GM21423 (cell line): ENCODE data around the gene FFAR3.
"Not testable (repeated sequence)": the region's sequence is repeated elsewhere in the genome, so short reads cannot be mapped to it uniquely, and the experiment has no call there.

ENCODE experiments used
- ATAC-seq: cut with Tn5 transposase; IDR thresholded peaks from one replicate; pipeline ENCODE4 v1.9.1; 2021; ENCODE audit warnings: mild to moderate bottlenecking, moderate library complexity; ENCODE audit not compliant: unreplicated experiment

Gene FFAR3

GRCh38 chr19:35373492-35373891 lies 15.2 kb downstream of the FFAR3 start:
- ATAC-seq, result no peak

GRCh38 chr19:35374031-35374430 lies 15.8 kb downstream of the FFAR3 start:
- not testable (repeated sequence) for ATAC-seq

DNA sequence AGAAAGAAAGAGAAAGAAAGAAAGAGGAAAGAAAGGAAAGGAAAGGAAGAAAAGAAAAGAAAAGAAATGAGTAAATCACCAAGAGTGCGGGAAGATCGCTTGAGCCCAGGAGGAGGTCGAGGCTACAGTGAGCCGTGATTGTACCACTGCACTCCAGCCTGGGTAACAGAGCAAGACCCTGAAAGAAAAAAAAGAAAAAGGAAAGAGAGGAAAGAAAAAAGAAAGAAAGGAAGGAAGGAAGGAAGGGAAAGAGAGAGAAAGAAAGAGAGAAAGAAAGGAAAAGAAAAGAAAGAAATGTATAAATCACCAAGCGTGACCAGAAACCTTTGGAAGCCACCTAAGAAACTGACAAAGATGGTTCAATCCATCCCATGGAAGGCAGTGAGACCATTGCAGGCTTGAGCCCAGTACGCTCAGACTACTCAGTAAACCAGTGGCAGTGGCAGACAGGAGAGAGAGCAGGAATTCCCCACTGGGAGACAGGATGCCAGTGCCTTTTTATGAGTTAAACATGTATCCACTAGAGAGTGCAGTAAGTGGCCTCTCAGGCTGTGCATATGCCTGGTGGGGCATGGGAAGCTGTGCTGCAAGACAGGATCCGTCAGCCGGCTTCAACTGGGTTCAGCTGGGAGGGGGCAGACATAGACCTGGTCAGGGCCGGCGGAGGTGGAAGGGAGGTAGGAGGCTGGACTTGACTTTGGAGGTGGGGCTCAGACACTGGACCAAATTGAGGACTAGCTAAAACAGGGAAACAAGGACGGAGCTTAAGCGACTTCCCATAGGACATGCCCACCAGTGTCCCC lies 17.4 kb downstream of the FFAR3 start:
- no peak for ATAC-seq

GRCh38 chr19:35377656-35378055 lies 19.4 kb downstream of the FFAR3 start:
- no peak for ATAC-seq

DNA sequence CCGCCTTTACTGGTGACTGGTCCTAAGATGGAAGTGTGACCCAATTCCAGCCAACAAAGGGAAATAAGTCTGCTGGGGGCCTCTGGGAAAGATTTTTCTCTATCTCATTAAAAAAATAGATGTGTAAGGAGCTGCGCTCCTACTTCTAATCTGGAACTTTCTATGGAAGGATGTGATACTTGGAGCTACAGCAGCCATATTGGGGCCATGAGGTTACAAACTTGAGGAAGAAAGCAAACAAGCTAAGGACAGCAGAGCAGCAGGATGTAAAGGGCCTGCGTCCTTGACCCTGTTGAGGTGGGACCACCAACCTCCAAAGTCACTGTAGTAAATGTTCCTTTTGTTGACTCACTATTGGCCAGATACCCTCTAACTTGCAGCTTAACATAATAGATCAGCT lies 20.1 kb downstream of the FFAR3 start:
- ATAC-seq, result no peak

DNA sequence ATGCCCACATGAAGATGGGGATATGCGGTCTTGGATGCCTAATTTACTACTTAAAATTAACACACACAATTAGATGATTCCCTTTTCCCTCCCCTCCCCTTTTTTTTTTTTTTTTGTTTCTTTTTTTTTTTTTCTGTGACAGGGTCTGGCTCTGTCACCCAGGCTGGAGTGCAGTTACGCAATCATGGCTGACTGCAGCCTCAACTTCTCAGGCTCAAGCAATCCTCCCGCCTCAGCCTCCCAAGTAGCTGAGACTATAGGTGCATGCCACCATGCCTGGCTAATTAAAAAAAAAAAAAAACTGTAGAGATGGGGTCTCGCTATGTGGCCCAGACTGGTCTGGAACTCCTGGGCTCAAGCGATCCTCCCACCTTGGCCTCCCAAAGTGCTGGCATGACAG lies 21.3 kb downstream of the FFAR3 start:
- not testable (repeated sequence) for ATAC-seq

- ATAC-seq, result no peak
Measured at GRCh38 chr19:35379992-35380391, 21.7 kb downstream of the FFAR3 start.

- ATAC-seq, result no peak
Measured at GRCh38 chr19:35380450-35381124, 22.3 kb downstream of the FFAR3 start.

GRCh38 chr19:35381318-35381717 lies 23.1 kb downstream of the FFAR3 start:
- no peak for ATAC-seq

DNA sequence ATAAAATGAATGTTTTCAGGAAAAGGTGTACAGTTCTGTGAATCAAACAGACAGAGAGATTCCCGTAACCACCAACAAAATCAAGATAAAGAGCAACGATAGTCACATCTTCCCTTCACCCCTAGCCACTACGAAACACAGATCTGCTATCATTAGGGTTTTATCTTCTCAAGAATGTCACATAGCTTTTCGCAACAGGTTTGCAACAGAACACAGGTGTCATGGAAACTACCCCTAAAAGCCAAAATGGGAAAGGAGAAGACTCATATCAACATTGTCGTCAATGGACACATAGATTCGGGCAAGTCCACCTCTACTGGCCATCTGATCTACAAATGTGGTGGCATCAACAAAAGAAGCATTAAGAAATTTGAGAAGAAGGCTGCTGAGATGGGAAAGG lies 23.7 kb downstream of the FFAR3 start:
- ATAC-seq, result no peak

GRCh38 chr19:35383536-35383935 lies 25.3 kb downstream of the FFAR3 start:
- ATAC-seq, result no peak

DNA sequence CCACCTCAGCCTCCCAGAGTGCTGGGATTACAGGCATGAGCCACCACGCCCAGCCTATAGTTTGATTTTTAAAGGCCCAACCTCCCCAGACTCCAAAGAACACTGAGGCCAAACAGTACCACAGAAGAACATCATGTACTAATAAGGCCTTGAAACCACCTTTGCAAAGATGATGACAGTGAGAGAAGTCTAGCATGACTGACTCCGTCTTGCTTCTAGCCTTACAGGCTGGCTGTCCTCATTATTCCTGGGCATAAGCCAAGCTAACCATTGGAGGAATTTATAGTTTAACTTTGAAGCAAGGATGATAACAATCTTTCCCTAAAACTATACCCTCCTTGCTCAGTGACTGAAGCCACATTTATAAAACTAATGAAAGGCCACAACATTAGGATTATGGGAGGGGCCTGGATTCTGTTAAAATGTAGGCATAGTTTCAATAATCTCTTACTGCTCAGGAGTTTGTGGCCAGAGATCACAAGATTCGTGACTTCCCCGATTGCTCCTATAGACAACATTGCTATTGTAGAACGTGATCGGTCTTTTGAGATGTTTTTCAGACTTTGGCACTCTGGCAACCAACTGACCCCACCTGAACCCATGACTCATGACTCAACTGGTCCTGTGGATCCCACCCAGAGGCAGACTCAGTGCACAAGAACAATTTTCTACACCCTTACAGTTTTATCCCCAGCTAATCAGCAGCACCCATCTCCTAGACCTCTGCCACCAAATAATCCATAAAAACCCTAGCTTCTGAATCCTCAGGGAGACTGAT lies 30.2 kb downstream of the FFAR3 start:
- ATAC-seq, result no peak

DNA sequence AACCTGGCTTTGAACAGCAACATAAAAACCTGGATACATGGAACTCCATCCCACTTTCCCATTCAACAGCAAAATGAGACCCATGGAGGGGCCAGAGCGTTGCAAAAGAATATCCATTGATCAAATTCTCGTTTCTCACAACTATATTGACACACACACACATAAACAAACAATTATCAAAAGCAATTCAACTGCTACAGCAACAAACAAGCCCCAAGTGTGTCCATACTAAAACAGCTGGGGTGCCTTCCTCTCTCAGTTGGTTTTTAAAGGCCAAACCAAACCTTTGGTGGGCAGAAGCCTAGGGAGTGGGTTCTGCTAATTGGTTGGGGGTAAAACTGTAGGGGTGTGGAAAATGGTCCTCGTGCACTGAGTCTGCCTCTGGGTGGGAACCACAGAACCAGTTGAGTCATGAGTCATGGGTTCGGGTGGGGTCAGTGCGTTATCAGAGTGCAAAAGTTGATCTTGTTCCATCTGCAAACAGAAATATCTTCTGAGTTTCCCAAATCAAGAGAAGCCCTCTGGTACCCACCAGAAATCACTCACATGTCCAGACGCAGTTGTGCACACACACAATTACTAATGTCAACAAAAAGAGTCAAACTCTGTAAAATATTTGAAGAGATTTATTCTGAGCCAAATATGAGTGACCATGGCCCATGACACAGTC lies 31.1 kb downstream of the FFAR3 start:
- no peak for ATAC-seq

GRCh38 chr19:35392742-35393715 lies 34.8 kb downstream of the FFAR3 start:
- ATAC-seq, result no peak

GRCh38 chr19:35395382-35396199 lies 37.3 kb downstream of the FFAR3 start:
- no peak for ATAC-seq

GRCh38 chr19:35396240-35396885 lies 38.1 kb downstream of the FFAR3 start:
- ATAC-seq, result no peak

DNA sequence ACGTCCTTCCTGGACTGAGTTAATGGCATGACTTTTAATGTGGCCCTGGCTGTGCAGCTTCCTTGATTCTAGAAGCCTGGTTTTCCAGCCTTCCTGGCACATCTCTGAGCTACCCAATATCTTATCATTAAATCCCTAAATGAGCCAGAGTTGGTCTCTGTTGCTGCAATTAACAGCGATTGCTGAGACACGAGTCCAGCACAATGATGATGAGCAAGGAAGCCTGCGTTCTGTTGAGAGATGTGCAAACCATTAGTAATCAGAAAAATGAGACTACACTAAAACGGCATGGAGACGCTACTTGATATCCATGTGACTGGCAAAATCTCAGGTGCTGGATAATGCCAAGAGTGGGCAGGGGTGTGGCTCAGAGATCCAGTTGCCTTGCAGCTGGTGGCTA lies 38.8 kb downstream of the FFAR3 start:
- ATAC-seq, result no peak

DNA sequence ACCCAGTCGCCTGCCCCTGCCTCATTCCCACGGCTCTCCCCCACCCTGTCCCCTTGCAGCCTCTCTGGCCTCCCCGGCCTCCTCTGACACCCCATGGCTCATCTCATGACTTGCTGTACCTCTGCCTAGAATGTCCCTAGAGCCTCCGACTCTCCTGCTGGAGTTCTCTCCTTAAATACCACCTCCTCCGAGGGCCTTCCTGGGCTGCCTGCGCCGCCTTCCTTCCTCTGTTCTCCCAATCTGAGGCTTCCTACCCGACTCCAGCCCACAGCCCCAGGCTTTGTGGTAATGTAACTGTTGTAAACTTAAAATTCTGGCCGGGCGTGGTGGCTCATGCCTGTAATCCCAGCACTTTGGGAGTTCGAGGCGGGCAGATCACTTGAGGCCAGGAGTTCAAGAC lies 40.3 kb downstream of the FFAR3 start:
- no peak for ATAC-seq

GRCh38 chr19:35399231-35399630 lies 41.0 kb downstream of the FFAR3 start:
- ATAC-seq, result no peak
